CD4-positive, alpha-beta T cell treated with Interleukin-2 at 100 ng/mL for 4 hours (primary cell): Measurements from ENCODE around the gene RAPH1.

Experiments used
- DNase-seq: peaks from one replicate; pipeline ENCODE4 v3.0.0-alpha.2; 2020; ENCODE audit warnings: low spot score

Gene RAPH1

DNA sequence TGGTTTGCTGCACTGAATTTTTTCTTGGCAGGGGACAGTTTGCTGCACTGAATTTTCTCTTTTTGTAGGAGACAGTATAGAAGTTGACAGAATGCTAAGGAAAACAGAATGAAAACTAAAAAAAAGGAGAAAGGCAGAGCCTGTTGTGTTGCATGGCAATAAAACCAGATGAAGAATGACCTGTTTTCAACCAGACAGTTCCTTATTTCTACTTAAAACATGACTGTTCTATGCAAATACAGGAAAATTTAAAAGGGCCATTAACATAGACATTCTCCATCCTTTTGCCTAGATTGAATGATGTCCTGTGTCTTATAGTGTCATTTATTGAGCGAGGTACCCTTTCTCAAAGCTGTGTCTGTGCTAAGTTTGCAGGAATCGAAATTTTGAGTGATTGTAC is 173.6 kb downstream of the RAPH1 start:
- DNase-seq = no peak

DNA sequence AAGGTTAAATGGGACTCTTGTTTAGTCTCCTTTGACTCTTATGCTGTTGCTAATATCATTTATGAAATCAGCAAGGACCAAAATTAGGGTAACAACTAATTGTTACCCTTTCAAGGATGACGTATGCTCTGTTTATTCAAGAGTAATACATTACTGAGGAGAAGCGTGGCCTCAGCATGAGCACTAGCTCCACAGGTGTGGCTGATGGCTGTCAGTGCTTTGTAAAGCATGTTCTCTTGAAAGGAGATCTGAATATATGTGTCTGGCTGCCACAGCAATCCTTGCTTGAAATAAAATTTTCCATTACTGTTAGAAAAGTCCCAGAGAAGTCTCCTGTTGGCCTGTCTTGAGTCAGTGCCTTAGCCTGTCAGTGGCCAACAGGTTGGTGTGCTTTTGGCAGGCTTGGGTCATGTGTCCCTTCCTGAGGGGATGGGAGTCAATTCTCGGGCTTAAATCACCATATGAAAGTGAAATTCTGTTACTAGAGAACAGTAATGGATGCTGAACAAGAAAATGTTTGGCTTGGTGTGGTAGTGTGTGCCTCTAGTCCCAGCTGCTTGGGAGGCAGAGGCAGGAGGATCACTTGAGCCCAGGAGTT is 174.2 kb downstream of the RAPH1 start:
- no peak for DNase-seq

DNA sequence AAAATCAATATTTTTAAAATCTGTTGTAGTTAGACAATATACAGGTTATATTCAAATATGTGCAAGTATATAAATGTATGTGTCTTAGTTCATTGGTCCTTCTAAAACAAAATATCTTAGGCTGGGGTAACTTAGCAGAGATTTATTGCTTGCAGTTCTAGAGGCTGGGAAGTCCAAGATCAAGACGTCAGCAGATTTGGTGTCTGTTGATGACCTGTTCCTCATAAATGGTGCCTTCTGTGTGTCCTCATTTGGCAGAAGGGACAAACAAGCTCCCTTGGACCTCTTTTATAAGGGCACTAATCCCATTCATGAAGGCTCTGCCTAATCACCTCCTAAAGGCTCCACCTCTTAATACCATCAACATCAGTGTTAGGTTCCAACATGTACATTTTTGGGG is 175.7 kb downstream of the RAPH1 start:
- no peak for DNase-seq

DNA sequence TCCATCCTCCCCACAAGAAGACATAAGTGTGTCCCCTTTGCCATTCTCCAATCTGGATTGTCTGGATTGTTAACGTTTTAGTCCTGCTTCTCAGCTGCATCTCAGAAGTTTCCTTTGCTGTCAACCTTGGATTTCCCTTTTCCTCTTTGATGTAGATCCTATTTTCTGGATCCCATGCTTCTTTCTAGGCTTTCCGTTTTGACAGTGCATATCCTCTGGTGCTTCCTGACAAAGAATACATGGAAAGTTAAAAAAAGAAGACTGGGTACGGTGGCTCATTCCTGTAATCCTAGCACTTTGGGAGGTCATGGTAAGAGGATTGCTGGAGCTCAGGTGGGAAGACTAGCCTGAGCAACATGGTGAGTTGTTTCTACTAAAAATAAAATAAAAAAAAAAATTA is 180.1 kb downstream of the RAPH1 start:
- no peak for DNase-seq

DNA sequence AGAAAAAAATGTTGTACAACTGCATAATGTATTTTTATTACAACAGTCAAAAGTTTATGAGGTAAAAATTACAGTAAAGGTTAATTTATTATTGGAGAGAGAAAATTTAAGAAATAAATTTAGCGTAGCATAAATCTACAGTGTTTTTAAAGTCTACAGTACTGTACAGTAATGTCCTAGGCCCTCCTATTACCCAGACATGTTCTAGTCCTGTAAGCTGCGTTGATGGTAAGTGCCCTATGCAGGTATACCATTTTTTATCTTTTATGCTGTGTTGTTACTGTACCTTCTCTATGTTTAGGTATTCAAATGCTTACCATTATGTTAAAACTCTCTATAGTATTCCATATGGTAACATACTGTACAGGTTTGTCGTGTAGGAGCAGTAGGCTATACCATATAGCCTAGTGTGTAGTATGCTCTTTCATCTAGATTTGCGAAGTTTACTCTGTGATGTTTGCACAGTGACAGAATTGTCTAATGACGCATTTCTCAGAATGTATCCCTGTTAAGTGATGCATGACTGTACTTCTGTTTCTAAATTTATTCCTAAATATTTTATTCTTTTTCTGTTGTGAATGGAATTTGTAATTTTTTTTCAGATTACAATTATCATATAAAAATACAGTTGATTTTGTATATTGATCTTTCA is 182.4 kb downstream of the RAPH1 start:
- no peak for DNase-seq

DNA sequence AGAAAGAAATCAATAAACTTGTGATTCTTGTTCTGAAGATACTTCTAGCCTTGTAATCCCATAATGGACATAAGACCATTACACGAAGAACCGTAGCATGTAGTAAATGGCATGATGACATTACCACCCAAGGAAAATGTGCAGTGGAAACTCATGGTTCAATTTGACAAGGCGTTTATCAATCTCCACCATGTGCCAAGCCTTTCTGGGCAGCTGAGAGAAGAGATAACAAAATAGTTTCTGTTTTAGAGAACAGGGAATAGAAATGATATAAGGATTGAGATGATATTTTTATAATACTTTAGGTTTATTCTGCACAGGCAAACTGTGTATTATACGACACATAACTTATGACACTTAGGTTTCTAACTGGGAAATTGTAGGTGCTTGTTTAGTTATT is 187.7 kb downstream of the RAPH1 start:
- DNase-seq = no peak

DNA sequence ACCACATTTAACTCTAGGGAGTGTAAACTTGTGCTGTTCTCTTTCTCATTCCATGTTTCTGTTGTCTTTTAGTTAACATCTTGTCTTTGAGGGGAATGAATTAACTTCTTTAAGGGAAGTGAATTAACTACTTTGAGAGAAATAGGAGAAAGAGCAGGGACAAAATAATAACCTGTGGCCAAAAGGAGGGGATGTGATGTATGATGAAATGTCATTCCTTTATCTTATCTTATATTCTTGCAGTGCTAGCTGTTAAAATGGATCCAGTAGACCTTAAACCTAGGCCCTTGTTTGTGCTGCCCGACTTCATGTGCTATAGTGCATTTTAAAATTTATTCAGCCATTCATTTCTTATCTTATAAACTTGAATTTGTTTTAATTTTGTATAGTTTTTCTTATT is 188.5 kb downstream of the RAPH1 start:
- DNase-seq = no peak

DNA sequence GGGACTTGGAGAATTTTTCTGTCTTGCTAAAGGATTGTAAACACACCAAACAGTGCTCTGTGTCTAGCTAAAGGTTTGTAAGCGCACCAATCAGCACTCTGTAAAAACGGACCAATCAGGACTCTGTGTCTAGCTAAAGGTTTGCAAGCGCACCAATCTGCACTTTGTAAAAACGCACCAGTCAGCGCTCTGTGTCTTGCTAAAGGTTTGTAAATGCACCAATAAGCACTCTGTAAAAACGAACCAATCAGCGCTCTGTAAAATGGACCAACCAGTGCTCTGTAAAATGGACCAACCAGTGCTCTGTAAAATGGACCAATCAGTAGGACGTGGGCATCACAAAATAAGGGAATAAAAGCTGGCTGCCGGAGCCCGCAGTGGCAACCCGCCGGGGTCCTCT is 190.4 kb downstream of the RAPH1 start:
- DNase-seq = no peak
